ENCODE data around the gene IL1R2.

The IL1R2 gene

GRCh38 chr2:102072741-102073140 is 81.0 kb downstream of the IL1R2 start (continued):
- TF ChIP-seq ZNF133 (tag by site-specific recombination; IDR thresholded peaks at IDR 0.05) = no peak

- Histone ChIP-seq H3K36me3 (ENCODE audit: control insufficient read depth in 2 of 2, insufficient read depth in 1 of 2, low read length in 2 of 2) (no peaks in the 10 kb centered on the region), H3K4me3 (ENCODE audit: low read depth, low read length) (no peak overlapping the region), H3K9me3 (ENCODE audit: control insufficient read depth, insufficient read depth, low read depth, low read length) (no peaks in the 10 kb centered on the region), H3K4me1 (ENCODE audit: control insufficient read depth, insufficient read depth, low read length) (no peaks in the 10 kb centered on the region), H3K27ac (ENCODE audit: extremely low read depth, low read depth, low read length) (no peak overlapping the region)
- TF ChIP-seq ZNF658 (tag by site-specific recombination; IDR thresholded peaks at IDR 0.05) = no peak
- no peak for TF ChIP-seq HOXD13 (CRISPR knock-in tag; IDR thresholded peaks at IDR 0.05; ENCODE audit: borderline replicate concordance)
- no peak for TF ChIP-seq ZBTB1 (tag by site-specific recombination; IDR thresholded peaks at IDR 0.05)
- TF ChIP-seq ZNF157 (tag by site-specific recombination; IDR thresholded peaks at IDR 0.05) = no peak
- no peak for TF ChIP-seq ZIC2 (tag by site-specific recombination; IDR thresholded peaks at IDR 0.05)
- TF ChIP-seq FEZF1 (tag by site-specific recombination; IDR thresholded peaks at IDR 0.05) = no peak
- no peak for TF ChIP-seq ZNF692 (tag by site-specific recombination; IDR thresholded peaks at IDR 0.05)
- TF ChIP-seq ZNF266 (tag by site-specific recombination; IDR thresholded peaks at IDR 0.05; ENCODE audit: low read depth) = no peak
- TF ChIP-seq ZNF660 (tag by site-specific recombination; IDR thresholded peaks at IDR 0.05) = no peak
- TF ChIP-seq ZNF423 (tag by site-specific recombination; IDR thresholded peaks at IDR 0.05) = no peak
- TF ChIP-seq ZBTB20 (tag by site-specific recombination; IDR thresholded peaks at IDR 0.05) = no peak
- TF ChIP-seq SETDB1 (IDR thresholded peaks at IDR 0.05; ENCODE audit: insufficient read length, low read length) = no peak
- ChIA-PET CTCF (interaction anchor here (0.6 to 1.4 kb wide), 2 partner anchors 53 to 169 kb away, joined by 3 to 5 read pairs; no protein-coding TSS in a partner anchor), POLR2A (no interaction called here)
Observed at GRCh38 chr2:102073168-102073724, 81.5 kb downstream of the IL1R2 start.

GRCh38 chr2:102074152-102074783 is 82.5 kb downstream of the IL1R2 start:
- CTCF ChIA-PET = interaction anchor here (0.6 kb wide), 1 partner anchor 170 kb away, joined by 5 read pairs; no protein-coding TSS in a partner anchor
- no peak for TF ChIP-seq ZNF645 (tag by site-specific recombination; IDR thresholded peaks at IDR 0.05)
- TF ChIP-seq ZNF23 (tag by site-specific recombination; IDR thresholded peaks at IDR 0.05; ENCODE audit: borderline replicate concordance) = no peak
- no peak for TF ChIP-seq ZNF585B (tag by site-specific recombination; IDR thresholded peaks at IDR 0.05)
- no peak for TF ChIP-seq ZNF394 (tag by site-specific recombination; IDR thresholded peaks at IDR 0.05; ENCODE audit: borderline replicate concordance)
- no peak for TF ChIP-seq ATF2 (tag by site-specific recombination; IDR thresholded peaks at IDR 0.05; ENCODE audit: low read depth)
- no peak for TF ChIP-seq ZNF341 (tag by site-specific recombination; IDR thresholded peaks at IDR 0.05; ENCODE audit: low read depth)
- TF ChIP-seq ZNF768 (tag by site-specific recombination; IDR thresholded peaks at IDR 0.05) = no peak
- TF ChIP-seq BCL6B (tag by site-specific recombination; IDR thresholded peaks at IDR 0.05) = no peak
- TF ChIP-seq KLF1 (tag by site-specific recombination; IDR thresholded peaks at IDR 0.05) = no peak
- TF ChIP-seq ZNF202 (tag by site-specific recombination; IDR thresholded peaks at IDR 0.05; ENCODE audit: borderline replicate concordance) = no peak
- no peak for TF ChIP-seq HIC1 (tag by site-specific recombination; IDR thresholded peaks at IDR 0.05)
- no peak for TF ChIP-seq ZNF513 (tag by site-specific recombination; IDR thresholded peaks at IDR 0.05)

More at GRCh38 chr2:102074152-102074783, 82.5 kb downstream of the IL1R2 start:
- no peak overlapping the region for H3K27ac ChIP-seq (ENCODE audit: extremely low read depth, low read depth, low read length)
- H3K4me1 ChIP-seq (ENCODE audit: control insufficient read depth, insufficient read depth, low read length) = no peaks in the 10 kb centered on the region
- POLR2A ChIA-PET = no interaction called here
- no peak overlapping the region for H3K4me3 ChIP-seq (ENCODE audit: low read depth, low read length)
- H3K9me3 ChIP-seq (ENCODE audit: control insufficient read depth, insufficient read depth, low read depth, low read length) = no peaks in the 10 kb centered on the region
- H3K36me3 ChIP-seq (ENCODE audit: control insufficient read depth in 2 of 2, insufficient read depth in 1 of 2, low read length in 2 of 2) = no peaks in the 10 kb centered on the region

All from HEK293 (cell line).